ENCODE measurements around the gene STRIP1. TPM values are rescaled to one million over a fixed set of nuclear protein-coding genes. Genes with fewer than 3 reads are reported as not detected.

STRIP1 gene
- total RNA-seq, 1 experiment from 2014 or later, result 28.3 TPM

GRCh38 chr1:110048240-110048639 is 13.8 kb downstream of the STRIP1 start:
- DNase-seq (ENCODE audit: low spot score), result no peak
- in situ Hi-C loops (cut with HindIII; ENCODE audit: low sequenced_read_pairs), result no loop called here

GRCh38 chr1:110048923-110049601 is 14.6 kb downstream of the STRIP1 start:
- no peak for DNase-seq (ENCODE audit: low spot score)
- in situ Hi-C loops (cut with HindIII; ENCODE audit: low sequenced_read_pairs), result no loop called here

- in situ Hi-C loops (cut with HindIII; ENCODE audit: low sequenced_read_pairs), result no loop called here
- DNase-seq (ENCODE audit: low spot score), result no peak
Measured at GRCh38 chr1:110049801-110050601, 15.6 kb downstream of the STRIP1 start.

GRCh38 chr1:110050602-110051261 is 16.3 kb downstream of the STRIP1 start:
- in situ Hi-C loops (cut with HindIII; ENCODE audit: low sequenced_read_pairs), result no loop called here
- DNase-seq (ENCODE audit: low spot score), result no peak

- in situ Hi-C loops (cut with HindIII; ENCODE audit: low sequenced_read_pairs), result no loop called here
- DNase-seq (ENCODE audit: low spot score), result no peak
Measured at GRCh38 chr1:110051262-110051648, 16.8 kb downstream of the STRIP1 start.

GRCh38 chr1:110053552-110054428 is 19.4 kb downstream of the STRIP1 start:
- DNase-seq (ENCODE audit: low spot score), result peak; percentile 74
- in situ Hi-C loops (cut with HindIII; ENCODE audit: low sequenced_read_pairs), result no loop called here

- in situ Hi-C loops (cut with HindIII; ENCODE audit: low sequenced_read_pairs), result no loop called here
- no peak for DNase-seq (ENCODE audit: low spot score)
Measured at GRCh38 chr1:110055493-110056284, 21.3 kb downstream of the STRIP1 start.

- in situ Hi-C loops (cut with HindIII; ENCODE audit: low sequenced_read_pairs), result no loop called here
- DNase-seq (ENCODE audit: low spot score), result no peak
Measured at GRCh38 chr1:110056285-110056683, 21.9 kb downstream of the STRIP1 start.

GRCh38 chr1:110056776-110057175 is 22.4 kb downstream of the STRIP1 start:
- no peak for DNase-seq (ENCODE audit: low spot score)
- in situ Hi-C loops (cut with HindIII; ENCODE audit: low sequenced_read_pairs), result no loop called here

- DNase-seq (ENCODE audit: low spot score), result no peak
- in situ Hi-C loops (cut with HindIII; ENCODE audit: low sequenced_read_pairs), result no loop called here
Measured at GRCh38 chr1:110057963-110058518, 23.6 kb downstream of the STRIP1 start.

- in situ Hi-C loops (cut with HindIII; ENCODE audit: low sequenced_read_pairs), result no loop called here
- DNase-seq (ENCODE audit: low spot score), result no peak
Measured at GRCh38 chr1:110058591-110058990, 24.2 kb downstream of the STRIP1 start.

GRCh38 chr1:110059133-110059863 is 24.9 kb downstream of the STRIP1 start:
- DNase-seq (ENCODE audit: low spot score), result no peak
- in situ Hi-C loops (cut with HindIII; ENCODE audit: low sequenced_read_pairs), result no loop called here

- in situ Hi-C loops (cut with HindIII; ENCODE audit: low sequenced_read_pairs), result no loop called here
- DNase-seq (ENCODE audit: low spot score), result no peak
Measured at GRCh38 chr1:110060034-110060661, 25.7 kb downstream of the STRIP1 start.

GRCh38 chr1:110060662-110061060 is 26.2 kb downstream of the STRIP1 start:
- in situ Hi-C loops (cut with HindIII; ENCODE audit: low sequenced_read_pairs), result no loop called here
- no peak for DNase-seq (ENCODE audit: low spot score)

GRCh38 chr1:110061341-110061740 is 26.9 kb downstream of the STRIP1 start:
- DNase-seq (ENCODE audit: low spot score), result no peak
- in situ Hi-C loops (cut with HindIII; ENCODE audit: low sequenced_read_pairs), result no loop called here

GRCh38 chr1:110062612-110063011 is 28.2 kb downstream of the STRIP1 start:
- DNase-seq (ENCODE audit: low spot score), result no peak
- in situ Hi-C loops (cut with HindIII; ENCODE audit: low sequenced_read_pairs), result no loop called here

GRCh38 chr1:110063781-110064180 is 29.4 kb downstream of the STRIP1 start:
- in situ Hi-C loops (cut with HindIII; ENCODE audit: low sequenced_read_pairs), result no loop called here
- DNase-seq (ENCODE audit: low spot score), result no peak
